ENCODE results near the gene MNDA.
"Not testable (repeated sequence)": the region's sequence is repeated elsewhere in the genome, so short reads cannot be mapped to it uniquely, and the experiment has no call there.

MNDA gene

DNA sequence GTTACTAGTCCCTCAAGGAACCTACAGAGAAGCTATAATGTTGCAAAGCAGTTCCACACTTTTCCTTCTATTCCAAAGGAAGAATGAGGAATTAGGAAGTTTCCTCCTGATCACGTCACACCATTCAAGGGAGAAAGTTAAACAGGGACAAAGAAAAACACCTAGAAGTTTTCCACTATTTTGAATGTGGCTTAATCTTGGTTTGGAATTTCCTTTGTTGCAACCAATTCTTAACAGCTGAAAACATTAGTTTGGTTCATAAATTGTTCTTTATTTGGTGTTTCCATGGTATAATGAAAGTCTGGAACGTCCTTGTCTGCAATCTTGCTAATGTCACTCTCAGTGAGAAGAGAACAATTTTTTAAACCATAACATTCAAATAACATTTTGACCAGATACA is 8.4 kb downstream of the MNDA start:
- DNase-seq (ENCODE audit: low read depth): no peak

DNA sequence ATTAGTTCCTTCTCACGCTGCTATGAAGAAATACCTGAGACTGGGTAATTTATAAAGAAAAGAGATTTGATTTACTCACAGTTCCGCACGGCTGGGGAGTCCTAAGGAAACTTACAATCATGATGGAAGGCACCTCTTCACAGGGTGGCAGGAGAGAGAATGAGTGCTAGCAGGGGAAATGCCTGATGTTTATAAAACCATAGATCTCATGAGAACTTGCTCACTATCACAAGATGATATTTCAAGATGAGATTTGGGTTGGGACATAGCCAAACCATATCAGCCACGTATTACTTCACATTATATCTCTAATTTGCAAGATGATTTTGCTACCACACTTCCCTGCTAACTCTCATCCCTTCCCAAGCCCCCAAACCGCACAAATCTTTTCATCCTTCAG is 9.1 kb downstream of the MNDA start:
- DNase-seq (ENCODE audit: low read depth): no peak

- no peak for DNase-seq (ENCODE audit: low read depth)
Observed at GRCh38 chr1:158864595-158864994, 33.4 kb downstream of the MNDA start.

- not testable (repeated sequence) for DNase-seq (ENCODE audit: low read depth)
Observed at GRCh38 chr1:158870438-158870837, 39.3 kb downstream of the MNDA start.

- DNase-seq (ENCODE audit: low read depth): no peak
Observed at GRCh38 chr1:158873141-158873540, 42.0 kb downstream of the MNDA start.

DNA sequence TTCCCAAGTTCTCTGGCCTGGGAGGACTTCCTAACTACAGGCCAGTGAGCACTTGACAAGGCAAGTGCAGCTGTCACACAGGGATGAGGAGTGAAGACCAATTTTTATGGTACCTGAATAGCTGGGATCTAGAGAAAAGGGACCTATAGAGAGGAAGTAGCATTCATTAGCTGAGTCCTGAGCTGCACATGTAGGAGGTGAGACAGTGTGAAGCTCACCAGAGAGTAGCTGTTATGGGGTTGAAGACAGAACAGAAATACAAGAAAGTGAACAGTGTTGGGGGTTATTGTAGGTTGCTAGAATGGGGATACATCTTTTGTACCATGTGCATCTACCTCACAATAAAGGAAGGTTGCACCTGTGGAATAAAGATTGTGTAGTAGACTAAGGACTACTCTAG is 62.5 kb downstream of the MNDA start:
- DNase-seq (ENCODE audit: low read depth): no peak

GRCh38 chr1:158898722-158899121 is 67.6 kb downstream of the MNDA start:
- no peak for DNase-seq (ENCODE audit: low read depth)

Data from CMK (cell line).